Measurements from ENCODE around the gene TMEM238L.

TMEM238L gene

DNA sequence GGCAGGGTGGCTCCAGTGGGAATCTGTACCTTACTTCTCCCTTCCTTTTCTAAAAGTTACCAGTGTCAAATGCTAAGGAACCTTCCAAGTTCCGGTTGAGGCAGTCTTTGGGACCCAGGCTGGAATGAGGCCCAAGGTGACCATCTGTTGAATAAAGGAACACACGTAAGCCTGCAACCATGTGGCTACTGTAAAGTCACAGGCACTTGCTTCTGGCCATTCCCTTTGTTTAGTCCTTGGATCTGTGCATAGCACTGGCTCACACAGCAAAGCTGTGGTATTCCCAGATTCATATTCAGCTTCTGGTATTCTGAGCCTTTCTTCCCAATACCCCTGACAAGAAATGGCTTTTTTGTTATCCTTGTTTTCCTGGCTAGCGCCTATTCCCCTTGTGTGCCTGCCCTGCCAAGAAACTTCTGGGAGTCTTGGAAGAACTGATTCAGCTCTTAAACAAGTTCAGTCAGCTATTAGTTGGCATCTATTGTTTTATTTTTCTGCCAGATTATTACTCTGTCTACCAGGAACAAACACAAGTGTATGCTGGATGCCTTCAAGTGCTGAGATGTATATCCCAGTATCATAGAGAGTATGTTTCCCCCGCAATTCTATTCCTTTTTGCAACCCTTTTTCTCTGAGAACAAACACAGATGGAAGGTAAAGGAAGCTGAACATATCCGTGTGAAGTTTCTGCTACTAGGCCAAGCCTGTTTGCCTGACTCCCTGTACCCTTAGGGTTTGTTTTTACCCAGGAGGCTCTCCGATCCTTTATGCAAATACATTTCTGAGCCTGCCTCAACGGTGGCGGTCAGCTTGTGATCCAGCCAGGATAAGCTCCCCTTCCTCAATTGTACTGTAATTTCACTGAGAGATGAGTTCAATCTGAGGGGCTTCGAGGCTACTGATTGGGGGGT lies 13.2 kb downstream of the TMEM238L start:
- TF ChIP-seq, protein P1, sequence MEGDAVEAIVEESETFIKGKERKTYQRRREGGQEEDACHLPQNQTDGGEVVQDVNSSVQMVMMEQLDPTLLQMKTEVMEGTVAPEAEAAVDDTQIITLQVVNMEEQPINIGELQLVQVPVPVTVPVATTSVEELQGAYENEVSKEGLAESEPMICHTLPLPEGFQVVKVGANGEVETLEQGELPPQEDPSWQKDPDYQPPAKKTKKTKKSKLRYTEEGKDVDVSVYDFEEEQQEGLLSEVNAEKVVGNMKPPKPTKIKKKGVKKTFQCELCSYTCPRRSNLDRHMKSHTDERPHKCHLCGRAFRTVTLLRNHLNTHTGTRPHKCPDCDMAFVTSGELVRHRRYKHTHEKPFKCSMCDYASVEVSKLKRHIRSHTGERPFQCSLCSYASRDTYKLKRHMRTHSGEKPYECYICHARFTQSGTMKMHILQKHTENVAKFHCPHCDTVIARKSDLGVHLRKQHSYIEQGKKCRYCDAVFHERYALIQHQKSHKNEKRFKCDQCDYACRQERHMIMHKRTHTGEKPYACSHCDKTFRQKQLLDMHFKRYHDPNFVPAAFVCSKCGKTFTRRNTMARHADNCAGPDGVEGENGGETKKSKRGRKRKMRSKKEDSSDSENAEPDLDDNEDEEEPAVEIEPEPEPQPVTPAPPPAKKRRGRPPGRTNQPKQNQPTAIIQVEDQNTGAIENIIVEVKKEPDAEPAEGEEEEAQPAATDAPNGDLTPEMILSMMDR (conservative IDR thresholded peaks at IDR 0.05; ENCODE audit: low read depth): no peak
- H3K27ac ChIP-seq: no peak overlapping the region
- CTCF ChIA-PET: interaction anchor here (0.7 to 1.6 kb wide), 2 partner anchors 18 to 59 kb away, joined by 4 to 9 read pairs; no protein-coding TSS in a partner anchor
- POLR2A ChIA-PET (ENCODE audit: low non-redundant PET): no interaction called here
- DNase-seq (ENCODE audit: low spot score): peak; percentile 19

- ChIA-PET POLR2A (ENCODE audit: low non-redundant PET) (no interaction called here), CTCF (interaction anchor here (1.6 kb wide), 1 partner anchor 17 kb away, joined by 9 read pairs; no protein-coding TSS in a partner anchor)
- DNase-seq (ENCODE audit: low spot score): no peak
- TF ChIP-seq, protein P1 (conservative IDR thresholded peaks at IDR 0.05; ENCODE audit: low read depth): no peak
- H3K27ac ChIP-seq: no peak overlapping the region
Observed at GRCh38 chr17:10789694-10790271, 14.1 kb downstream of the TMEM238L start.

DNA sequence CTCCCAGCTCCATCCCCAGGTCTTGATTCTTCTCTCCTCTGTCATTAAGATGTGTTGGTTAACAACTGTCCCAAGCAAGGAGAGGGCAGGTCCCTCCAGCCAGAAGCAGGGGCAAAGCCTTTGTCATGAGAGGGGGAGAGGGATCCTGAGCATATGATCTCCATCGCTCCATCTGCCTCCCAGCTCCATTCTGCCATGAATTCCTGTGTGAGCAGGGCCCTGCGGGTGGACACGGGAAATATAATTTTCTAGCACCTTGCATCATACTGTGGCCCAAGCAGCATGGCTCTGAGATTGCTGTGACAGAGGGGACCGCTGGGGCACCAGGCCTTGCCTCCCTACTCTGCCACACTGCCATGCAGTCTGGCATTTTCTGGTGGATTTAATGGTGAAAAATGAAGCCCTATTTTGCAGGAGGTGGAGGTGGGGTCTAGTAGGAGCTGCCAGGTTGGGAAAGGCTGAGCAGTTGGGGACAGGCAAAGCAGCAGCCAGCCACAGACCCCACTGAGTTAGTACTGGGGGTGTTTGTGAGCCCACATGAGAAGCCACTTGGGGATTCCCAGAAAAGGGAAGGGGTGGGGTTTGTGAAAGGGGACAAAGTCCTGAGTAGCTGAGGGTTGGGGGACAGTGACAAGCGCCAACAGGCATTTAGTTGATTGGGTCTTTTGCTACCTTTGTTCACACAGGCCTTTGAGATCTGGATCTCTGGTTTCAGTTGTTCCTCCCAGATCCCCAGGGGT lies 16.4 kb downstream of the TMEM238L start:
- no peak for DNase-seq (ENCODE audit: low spot score)
- no peak overlapping the region for H3K27ac ChIP-seq
- CTCF ChIA-PET: no interaction called here
- TF ChIP-seq, protein P1 (conservative IDR thresholded peaks at IDR 0.05; ENCODE audit: low read depth): no peak
- POLR2A ChIA-PET (ENCODE audit: low non-redundant PET): no interaction called here

DNA sequence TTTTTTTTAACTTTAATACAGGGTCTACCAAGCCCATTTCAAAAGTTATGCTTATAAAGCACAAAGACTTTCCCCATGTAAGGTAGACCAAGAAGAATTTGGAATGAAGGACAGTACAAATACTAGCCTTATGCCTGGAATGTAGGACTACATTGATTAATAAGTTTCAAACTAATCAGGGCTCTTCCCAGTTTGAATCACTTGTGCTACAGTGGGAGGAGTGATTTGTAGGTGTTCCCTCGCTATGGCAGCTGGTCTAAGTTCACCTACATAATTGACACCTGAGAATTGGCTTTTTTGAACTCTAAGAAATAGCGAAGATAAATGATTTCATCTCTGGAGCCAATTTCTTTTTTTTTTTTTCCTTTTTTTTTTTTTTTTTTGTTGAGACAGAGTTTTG lies 18.6 kb downstream of the TMEM238L start:
- H3K27ac ChIP-seq: no peak overlapping the region
- DNase-seq (ENCODE audit: low spot score): no peak
- ChIA-PET CTCF (interaction anchor here (0.6 to 0.7 kb wide), 2 partner anchors 10 to 1157 kb away, joined by 4 read pairs; no protein-coding TSS in a partner anchor), POLR2A (ENCODE audit: low non-redundant PET) (no interaction called here)
- TF ChIP-seq, protein P1 (conservative IDR thresholded peaks at IDR 0.05; ENCODE audit: low read depth): no peak

- ChIA-PET CTCF (interaction anchor here (0.7 kb wide), 1 partner anchor 960 kb away, joined by 4 read pairs; no protein-coding TSS in a partner anchor), POLR2A (ENCODE audit: low non-redundant PET) (no interaction called here)
- H3K27ac ChIP-seq: no peak overlapping the region
- no peak for DNase-seq (ENCODE audit: low spot score)
- TF ChIP-seq, protein P1 (conservative IDR thresholded peaks at IDR 0.05; ENCODE audit: low read depth): no peak
Observed at GRCh38 chr17:10779609-10780008, 24.3 kb downstream of the TMEM238L start.

- no peak overlapping the region for H3K27ac ChIP-seq
- ChIA-PET POLR2A (ENCODE audit: low non-redundant PET) (no interaction called here), CTCF (no interaction called here)
- DNase-seq (ENCODE audit: low spot score): no peak
- TF ChIP-seq, protein P1 (conservative IDR thresholded peaks at IDR 0.05; ENCODE audit: low read depth): no peak
Observed at GRCh38 chr17:10777890-10778289, 26.0 kb downstream of the TMEM238L start.
